ENCODE measurements around the gene TCF4.

- TF ChIP-seq SIN3A (IDR thresholded peaks at IDR 0.05; ENCODE audit: borderline replicate concordance, low read depth, low read length) (no peak), SOX6 (IDR thresholded peaks at IDR 0.05) (no peak), SOX6 (CRISPR knock-in tag; IDR thresholded peaks at IDR 0.05) (no peak), ZNF704 (CRISPR knock-in tag; IDR thresholded peaks at IDR 0.05; ENCODE audit: borderline replicate concordance) (no peak), ZSCAN20 (CRISPR knock-in tag; IDR thresholded peaks at IDR 0.05; ENCODE audit: borderline replicate concordance) (no peak), CREB1 (IDR thresholded peaks at IDR 0.05) (no peak), CREB1 (CRISPR knock-in tag; IDR thresholded peaks at IDR 0.05) (no peak), KAT2B (IDR thresholded peaks at IDR 0.05; ENCODE audit: borderline replicate concordance, low read depth, low read length) (no peak)
- TF ChIP-seq, protein P1, sequence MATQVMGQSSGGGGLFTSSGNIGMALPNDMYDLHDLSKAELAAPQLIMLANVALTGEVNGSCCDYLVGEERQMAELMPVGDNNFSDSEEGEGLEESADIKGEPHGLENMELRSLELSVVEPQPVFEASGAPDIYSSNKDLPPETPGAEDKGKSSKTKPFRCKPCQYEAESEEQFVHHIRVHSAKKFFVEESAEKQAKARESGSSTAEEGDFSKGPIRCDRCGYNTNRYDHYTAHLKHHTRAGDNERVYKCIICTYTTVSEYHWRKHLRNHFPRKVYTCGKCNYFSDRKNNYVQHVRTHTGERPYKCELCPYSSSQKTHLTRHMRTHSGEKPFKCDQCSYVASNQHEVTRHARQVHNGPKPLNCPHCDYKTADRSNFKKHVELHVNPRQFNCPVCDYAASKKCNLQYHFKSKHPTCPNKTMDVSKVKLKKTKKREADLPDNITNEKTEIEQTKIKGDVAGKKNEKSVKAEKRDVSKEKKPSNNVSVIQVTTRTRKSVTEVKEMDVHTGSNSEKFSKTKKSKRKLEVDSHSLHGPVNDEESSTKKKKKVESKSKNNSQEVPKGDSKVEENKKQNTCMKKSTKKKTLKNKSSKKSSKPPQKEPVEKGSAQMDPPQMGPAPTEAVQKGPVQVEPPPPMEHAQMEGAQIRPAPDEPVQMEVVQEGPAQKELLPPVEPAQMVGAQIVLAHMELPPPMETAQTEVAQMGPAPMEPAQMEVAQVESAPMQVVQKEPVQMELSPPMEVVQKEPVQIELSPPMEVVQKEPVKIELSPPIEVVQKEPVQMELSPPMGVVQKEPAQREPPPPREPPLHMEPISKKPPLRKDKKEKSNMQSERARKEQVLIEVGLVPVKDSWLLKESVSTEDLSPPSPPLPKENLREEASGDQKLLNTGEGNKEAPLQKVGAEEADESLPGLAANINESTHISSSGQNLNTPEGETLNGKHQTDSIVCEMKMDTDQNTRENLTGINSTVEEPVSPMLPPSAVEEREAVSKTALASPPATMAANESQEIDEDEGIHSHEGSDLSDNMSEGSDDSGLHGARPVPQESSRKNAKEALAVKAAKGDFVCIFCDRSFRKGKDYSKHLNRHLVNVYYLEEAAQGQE (IDR thresholded peaks at IDR 0.05; ENCODE audit: borderline replicate concordance in 1 of 2, low read depth in 1 of 2, low read length in 2 of 2), result no peak
Measured at GRCh38 chr18:55310863-55311262, 277.1 kb downstream of the TCF4 start.

All from HepG2 (cell line).